HL-60 (cell line): ENCODE measurements around the gene SIN3A.
"Not testable (repeated sequence)": the region's sequence is repeated elsewhere in the genome, so short reads cannot be mapped to it uniquely, and the experiment has no call there.

ENCODE experiments used
- CTCF ChIP-seq: IDR thresholded peaks from one replicate; pipeline ENCODE4 v1.5.1; 2011; ENCODE audit warnings: low read length, control low read depth, inconsistent platforms; ENCODE audit not compliant: insufficient read depth
- GABPA ChIP-seq: IDR thresholded peaks from 2 replicates; pipeline ENCODE4 v1.6.1; 2012; ENCODE audit warnings: low read depth
- POLR2AphosphoS5 ChIP-seq: IDR thresholded peaks from 2 replicates; pipeline ENCODE4 v1.6.1; 2012; ENCODE audit warnings: low read depth
- REST ChIP-seq: IDR thresholded peaks from 2 replicates; pipeline ENCODE4 v1.6.1; 2012; ENCODE audit warnings: low read depth; ENCODE audit not compliant: insufficient replicate concordance
- SPI1 ChIP-seq: IDR thresholded peaks from 2 replicates; pipeline ENCODE4 v1.6.1; 2012; ENCODE audit warnings: low read depth, mild to moderate bottlenecking, borderline replicate concordance

- not testable (repeated sequence) for TF ChIP-seq CTCF, REST, POLR2AphosphoS5, GABPA, SPI1
These were observed 7.5 kb downstream of the SIN3A start for GRCh38 chr15:75443972-75444453.
